ENCODE data around the gene RIOK2.

RIOK2 gene

GRCh38 chr5:97223596-97223995, 40.5 kb upstream of the RIOK2 start:
- TF ChIP-seq, protein P1, sequence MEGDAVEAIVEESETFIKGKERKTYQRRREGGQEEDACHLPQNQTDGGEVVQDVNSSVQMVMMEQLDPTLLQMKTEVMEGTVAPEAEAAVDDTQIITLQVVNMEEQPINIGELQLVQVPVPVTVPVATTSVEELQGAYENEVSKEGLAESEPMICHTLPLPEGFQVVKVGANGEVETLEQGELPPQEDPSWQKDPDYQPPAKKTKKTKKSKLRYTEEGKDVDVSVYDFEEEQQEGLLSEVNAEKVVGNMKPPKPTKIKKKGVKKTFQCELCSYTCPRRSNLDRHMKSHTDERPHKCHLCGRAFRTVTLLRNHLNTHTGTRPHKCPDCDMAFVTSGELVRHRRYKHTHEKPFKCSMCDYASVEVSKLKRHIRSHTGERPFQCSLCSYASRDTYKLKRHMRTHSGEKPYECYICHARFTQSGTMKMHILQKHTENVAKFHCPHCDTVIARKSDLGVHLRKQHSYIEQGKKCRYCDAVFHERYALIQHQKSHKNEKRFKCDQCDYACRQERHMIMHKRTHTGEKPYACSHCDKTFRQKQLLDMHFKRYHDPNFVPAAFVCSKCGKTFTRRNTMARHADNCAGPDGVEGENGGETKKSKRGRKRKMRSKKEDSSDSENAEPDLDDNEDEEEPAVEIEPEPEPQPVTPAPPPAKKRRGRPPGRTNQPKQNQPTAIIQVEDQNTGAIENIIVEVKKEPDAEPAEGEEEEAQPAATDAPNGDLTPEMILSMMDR (IDR thresholded peaks at IDR 0.05) = no peak
- no peak for TF ChIP-seq ZFX (IDR thresholded peaks at IDR 0.05; ENCODE audit: borderline replicate concordance)
- H3K27ac ChIP-seq = no peak overlapping the region

- TF ChIP-seq, protein P1 (IDR thresholded peaks at IDR 0.05) = no peak
- TF ChIP-seq ZFX (IDR thresholded peaks at IDR 0.05; ENCODE audit: borderline replicate concordance) = no peak
These were observed 26.3 kb upstream of the RIOK2 start for GRCh38 chr5:97209343-97209742.

DNA sequence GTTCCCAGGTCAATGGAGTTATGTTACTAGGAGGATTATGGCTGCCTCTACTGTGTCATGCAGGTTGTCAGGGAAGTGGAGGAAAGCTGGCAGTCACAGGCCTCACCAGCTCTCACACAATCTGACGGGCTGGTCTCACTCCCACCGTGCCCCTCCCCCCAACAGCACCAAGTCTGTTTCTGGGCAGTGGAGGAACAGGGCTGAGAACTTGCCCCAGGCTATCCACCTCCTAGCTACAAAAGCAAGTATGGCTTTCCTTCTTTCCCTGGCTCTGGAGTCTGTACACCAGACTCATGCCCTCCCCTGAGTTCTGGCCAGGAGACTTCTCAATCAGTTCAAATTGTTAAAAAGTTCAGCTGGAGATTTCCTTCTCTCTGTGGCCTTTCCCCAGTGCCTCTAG, 25.7 kb upstream of the RIOK2 start:
- no peak overlapping the region for H3K27ac ChIP-seq
- no peak for TF ChIP-seq ZFX (IDR thresholded peaks at IDR 0.05; ENCODE audit: borderline replicate concordance)
- TF ChIP-seq, protein P1 (IDR thresholded peaks at IDR 0.05) = no peak

More at GRCh38 chr5:97209343-97209742, 26.3 kb upstream of the RIOK2 start:
- no peak overlapping the region for H3K27ac ChIP-seq

DNA sequence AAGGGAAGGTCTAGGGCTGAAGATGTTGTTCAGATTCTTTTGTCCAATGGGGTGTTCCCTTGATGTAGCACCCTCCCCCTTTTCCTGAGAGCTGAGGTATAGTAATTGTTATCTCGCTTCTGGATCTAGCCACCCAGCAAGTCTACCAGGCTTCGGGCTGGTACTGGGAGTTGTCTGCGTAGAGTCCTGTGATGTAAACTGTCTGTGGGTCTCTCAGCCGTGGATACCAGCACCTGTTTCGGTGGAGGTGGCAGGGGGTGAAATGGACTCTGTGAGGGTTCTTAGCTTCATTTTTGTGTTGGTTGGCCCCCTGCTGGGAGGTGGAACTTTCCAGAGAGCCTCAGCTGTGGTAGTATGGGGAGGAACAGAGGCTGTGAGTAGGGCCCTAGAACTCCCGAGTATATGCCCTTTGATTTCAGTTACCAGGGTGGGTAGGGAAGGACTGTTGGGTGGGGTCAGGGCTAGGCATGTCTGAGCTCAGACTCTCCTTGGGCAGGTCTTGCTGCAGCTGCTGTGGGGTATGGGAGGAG, 25.2 kb upstream of the RIOK2 start:
- TF ChIP-seq, protein P1 (IDR thresholded peaks at IDR 0.05) = no peak
- no peak for TF ChIP-seq ZFX (IDR thresholded peaks at IDR 0.05; ENCODE audit: borderline replicate concordance)
- no peak overlapping the region for H3K27ac ChIP-seq

- TF ChIP-seq, protein P1 (IDR thresholded peaks at IDR 0.05) = no peak
- TF ChIP-seq ZFX (IDR thresholded peaks at IDR 0.05; ENCODE audit: borderline replicate concordance) = no peak
- H3K27ac ChIP-seq = no peak overlapping the region
These were observed 11.3 kb upstream of the RIOK2 start for GRCh38 chr5:97194366-97194765.

DNA sequence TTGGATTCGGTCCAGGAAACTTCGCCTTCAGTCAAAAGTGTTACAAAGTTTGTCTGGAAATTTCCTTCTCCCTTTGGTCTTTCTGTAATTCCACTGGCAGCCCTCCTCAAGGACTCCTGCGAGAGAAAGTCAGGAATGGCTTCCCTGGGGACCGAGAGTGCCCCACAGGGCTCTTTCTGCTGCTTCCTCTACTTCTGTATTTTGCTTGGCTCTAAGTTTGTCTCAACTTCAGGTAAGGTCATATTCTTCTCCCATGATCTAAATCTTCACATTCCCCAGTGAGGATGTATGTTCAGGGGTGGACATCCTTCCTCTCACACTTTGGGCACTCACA, 10.3 kb upstream of the RIOK2 start:
- TF ChIP-seq, protein P1 (IDR thresholded peaks at IDR 0.05) = no peak
- no peak for TF ChIP-seq ZFX (IDR thresholded peaks at IDR 0.05; ENCODE audit: borderline replicate concordance)
- no peak overlapping the region for H3K27ac ChIP-seq

DNA sequence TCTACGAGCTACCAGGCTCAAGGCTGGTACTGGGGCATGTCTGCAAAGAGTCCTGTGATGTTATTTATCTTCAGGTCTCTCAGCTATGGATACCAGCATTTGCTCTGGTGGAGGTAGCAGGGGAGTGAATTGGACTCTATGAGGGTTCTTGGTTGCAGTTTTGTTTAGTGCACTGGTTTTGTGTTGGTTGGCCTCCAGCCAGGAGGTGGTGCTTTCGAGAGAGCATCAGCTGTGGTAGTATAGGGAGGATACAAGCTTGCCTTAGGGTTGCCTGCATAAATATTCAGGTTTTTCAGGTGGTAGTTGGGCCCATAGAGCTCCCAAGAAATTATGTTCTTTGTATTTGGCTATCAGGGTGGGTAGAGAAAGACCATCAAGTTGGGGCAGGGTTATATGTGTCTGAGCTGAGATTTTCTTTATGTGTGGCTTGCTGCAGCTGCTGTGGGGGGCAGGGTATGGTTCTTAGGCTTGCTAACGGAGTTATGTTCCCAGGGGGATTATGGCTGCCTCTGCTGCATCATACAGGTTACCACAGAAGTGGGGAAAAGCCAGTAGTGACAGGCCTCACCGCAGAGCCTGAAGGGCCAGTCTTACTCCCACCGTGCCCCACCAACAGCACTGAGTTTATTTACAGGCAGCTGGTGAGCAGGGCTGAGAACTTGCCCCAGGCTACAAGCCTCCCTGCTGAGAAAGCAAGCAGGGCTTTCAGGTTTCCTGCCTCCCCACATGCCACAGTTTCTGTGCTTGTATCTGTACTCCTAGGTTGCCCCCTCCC, 9.7 kb upstream of the RIOK2 start:
- TF ChIP-seq, protein P1 (IDR thresholded peaks at IDR 0.05) = no peak
- H3K27ac ChIP-seq = no peak overlapping the region

All from 22Rv1 (cell line).